ENCODE results near the gene SLC6A18. TPM values are rescaled to one million over a fixed set of nuclear protein-coding genes. Genes with fewer than 3 reads are reported as not detected.

SLC6A18 gene
- total RNA-seq, 1 donor from 2014 or later = not detected

DNA sequence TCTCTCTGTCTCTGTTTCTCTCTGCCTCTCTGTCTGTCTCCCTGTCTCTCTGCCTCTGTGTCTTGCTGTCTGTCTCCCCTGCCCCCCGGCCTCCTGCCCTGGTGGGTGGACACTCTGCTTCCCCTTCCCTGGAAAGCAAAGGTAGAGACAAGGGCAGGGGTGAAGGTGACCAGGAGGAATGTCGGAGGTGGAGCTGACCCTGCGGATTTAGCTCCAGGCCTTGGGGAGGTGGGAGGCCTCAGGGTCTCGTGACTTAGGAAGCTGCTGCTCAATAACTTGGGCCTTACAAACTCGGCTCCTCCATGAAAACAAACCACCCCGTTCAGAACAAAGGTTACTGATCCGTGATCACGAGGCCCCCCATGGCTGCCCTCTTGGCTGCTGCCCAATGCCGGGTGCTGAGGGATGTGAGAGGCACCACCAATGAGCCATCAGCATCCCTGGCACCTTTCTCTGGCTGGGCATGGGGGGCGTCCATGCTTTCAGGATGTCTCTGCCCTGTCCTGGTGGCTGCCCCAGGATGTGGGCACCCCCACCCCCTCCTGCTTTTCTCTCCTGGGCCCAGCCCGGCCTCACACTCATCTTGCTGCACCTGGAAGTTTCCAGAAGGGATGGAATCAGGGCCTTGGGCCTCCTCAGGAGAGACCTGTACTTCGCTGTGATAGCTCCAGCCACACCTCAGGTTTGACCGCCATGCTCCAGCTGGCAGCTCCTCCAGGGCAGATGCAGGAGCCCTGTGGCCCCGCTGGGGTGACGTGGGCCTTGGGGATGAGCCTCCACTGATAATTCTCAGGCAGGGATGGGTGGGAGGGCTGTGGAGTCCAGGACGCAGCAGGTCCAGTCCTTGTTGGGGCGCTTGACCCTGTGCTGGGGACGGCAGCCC lies 38.6 kb upstream of the SLC6A18 start:
- no peak for DNase-seq (ENCODE audit: low spot score)
- intact Hi-C loops (cut with DNase I) = no loop called here

DNA sequence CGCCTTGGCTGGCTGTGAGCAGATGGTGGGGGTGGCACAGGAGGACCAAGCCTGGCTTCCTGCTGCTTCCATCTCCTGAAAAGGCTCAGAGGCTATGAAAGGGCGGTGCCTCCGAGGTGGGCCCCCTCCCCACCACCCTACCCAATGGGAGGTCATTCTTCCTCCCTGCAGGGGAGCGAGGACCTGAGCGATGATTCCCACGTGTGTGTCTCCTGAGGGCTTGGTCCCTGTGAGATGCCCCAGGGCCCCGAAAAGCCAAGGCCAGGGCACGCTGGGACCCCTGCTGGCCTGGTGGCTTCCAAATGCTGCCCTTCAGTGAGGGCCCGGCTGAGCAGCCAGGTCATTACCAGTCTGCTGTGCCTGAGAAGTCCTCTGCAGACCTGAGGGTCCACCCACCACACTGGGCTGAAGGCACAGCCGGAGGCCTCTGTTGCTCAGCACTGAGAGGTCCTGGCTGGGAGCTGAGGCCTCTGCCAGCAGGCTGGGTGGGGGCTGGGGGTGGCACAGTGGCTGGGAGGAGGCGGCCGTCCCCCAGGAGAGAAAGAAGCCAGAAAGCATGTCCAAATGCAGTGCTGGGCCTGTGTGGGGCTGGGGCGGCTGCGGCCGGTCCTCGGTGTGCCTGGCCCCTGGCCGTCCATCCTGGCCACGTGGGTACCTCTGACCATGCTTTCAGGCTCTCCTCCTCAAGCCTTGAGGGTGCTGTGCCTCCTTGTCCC lies 37.8 kb upstream of the SLC6A18 start:
- no peak for DNase-seq (ENCODE audit: low spot score)
- intact Hi-C loops (cut with DNase I) = no loop called here

DNA sequence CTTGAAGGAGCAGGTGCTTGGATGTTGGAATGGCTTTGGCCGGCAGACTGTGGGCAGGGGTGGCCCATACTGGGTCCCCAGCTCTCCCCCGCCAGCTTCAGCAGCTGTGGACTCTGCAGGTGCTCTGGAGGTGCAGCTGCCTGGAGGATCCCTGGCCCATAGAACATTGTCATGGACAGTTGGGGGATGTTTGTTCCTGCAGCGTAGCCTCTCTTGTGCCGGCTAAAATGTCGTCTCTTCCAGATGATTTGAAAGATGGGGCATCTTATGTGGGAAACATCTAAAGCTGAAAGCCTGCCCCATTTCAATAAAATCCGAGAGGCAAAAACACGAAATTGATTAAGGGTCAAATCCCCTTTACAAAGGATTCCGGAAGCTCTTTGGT lies 37.2 kb upstream of the SLC6A18 start:
- intact Hi-C loops (cut with DNase I) = no loop called here
- no peak for DNase-seq (ENCODE audit: low spot score)

DNA sequence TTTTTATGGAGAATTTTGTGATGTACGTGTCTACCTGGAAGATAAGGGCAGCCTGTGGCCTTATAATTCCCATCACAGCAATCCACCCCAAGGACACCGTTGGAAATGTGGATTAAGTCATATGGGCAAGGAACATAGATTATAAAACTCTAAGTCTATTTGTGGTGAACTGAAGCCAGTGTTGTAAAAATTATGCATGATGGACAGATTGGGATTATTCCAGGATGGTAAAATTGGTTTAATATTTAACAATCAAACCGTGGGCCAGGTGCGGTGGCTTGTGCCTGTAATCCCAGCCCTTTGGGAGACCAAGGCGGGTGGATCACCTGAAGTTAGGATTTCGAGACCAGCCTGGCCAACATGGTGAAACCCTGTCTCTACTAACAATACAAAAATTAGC lies 36.7 kb upstream of the SLC6A18 start:
- DNase-seq (ENCODE audit: low spot score) = no peak
- intact Hi-C loops (cut with DNase I) = no loop called here

DNA sequence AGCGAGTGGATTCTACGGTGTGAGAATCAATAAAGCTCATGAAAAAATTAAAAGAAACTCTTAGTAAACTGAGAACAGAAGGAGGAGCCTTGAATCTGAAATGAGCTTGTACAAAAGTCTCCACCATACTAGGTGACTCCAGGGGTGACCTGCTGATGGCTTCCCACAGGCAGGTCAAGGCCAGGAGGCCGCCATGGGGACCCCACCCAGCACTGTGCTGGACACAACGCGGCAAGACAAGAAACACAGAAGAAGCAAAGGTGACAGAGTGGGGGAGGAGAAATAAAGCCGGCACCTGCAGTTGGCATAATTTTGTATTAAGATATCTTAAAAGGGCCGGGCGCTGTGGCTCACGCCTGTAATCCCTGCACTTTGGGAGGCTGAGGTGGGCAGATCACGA lies 35.9 kb upstream of the SLC6A18 start:
- intact Hi-C loops (cut with DNase I) = no loop called here
- no peak for DNase-seq (ENCODE audit: low spot score)

DNA sequence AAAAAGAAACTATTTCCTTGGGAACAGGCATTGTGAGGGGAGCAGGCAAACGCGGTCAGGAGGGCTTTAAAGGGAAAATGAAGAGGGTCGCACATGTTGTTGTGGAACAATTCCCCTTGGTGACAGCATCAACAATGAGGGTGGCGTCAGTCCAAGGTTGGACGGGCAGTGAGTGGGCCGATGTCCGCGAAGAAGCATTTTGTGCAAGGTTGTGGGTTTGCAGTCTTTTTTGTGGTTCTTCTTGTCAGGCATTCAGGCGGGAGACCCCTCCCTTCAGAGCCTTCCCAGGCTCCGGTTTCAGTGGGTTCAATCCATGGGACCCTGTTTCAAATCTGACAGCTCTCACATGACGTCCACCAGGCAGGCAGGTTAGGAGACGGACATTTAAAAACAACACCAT lies 34.9 kb upstream of the SLC6A18 start:
- intact Hi-C loops (cut with DNase I) = no loop called here
- DNase-seq (ENCODE audit: low spot score) = no peak

DNA sequence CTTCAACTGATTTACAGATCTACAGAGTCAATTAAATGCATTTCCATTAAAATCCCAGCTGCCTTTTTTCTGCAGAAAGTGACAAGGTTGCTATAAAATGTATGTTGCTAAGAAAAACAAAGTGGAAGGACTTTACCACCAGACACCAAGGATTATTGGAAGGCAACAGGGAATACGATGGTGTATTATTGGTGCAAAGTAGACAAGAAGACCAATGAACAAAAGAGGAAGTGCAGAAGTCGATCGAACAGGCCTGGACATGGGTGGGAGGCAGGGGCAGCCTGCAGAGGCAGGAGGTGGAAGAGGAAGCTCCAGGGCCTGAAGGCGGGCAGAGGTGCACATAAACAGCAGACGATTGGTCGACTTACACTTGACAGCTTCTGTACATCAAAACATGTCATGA lies 34.3 kb upstream of the SLC6A18 start:
- no peak for DNase-seq (ENCODE audit: low spot score)
- intact Hi-C loops (cut with DNase I) = no loop called here

DNA sequence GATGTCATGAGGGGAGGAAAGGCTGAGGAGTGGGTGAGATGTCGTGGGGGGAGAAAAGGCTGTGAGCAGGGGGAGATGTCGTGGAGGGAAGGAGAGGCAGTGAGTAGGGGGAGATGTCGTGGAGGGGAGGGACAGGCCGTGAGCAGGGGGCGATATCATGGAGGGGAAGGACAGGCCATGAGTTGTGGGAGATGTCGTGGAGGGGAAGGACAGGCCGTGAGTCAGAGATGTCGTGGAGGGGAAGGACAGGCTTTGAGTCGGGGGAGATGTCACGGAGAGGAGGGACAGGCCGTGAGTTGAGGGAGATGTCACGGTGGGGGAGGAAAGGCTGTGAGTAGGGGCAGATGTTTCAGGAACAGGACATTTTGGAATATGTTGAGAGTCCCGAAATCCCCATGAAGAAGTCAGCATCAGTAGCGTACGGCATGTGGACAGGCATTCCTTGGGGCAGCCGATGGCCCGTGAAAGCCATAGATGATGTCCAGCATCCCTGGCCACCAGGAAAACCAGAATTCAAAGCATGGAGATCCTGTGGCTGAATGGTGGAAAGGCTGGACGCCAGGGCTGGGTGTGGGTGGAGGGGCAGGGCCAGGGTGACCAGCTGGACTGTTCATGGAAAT lies 32.1 kb upstream of the SLC6A18 start:
- intact Hi-C loops (cut with DNase I) = no loop called here
- DNase-seq (ENCODE audit: low spot score) = no peak

DNA sequence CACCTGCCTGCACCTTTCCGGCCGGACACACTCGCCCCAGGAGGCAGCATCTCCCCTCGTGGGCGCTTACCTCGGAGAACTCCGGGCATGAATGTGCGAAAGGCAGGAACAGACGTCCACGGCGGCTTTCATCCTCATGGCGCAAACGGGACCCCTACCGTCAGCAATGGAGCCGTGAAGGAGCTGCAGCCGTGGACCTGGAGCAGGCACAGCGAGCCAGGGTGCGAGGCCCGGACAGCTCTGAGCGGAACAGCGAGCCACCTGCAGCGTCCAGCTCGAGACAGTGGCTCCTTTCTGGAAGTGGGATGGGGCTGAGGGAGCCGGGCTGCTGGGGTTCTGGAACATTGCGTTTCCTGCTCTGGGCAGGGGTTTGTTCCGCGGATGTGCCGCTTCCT lies 31.6 kb upstream of the SLC6A18 start:
- DNase-seq (ENCODE audit: low spot score) = no peak
- intact Hi-C loops (cut with DNase I) = no loop called here

DNA sequence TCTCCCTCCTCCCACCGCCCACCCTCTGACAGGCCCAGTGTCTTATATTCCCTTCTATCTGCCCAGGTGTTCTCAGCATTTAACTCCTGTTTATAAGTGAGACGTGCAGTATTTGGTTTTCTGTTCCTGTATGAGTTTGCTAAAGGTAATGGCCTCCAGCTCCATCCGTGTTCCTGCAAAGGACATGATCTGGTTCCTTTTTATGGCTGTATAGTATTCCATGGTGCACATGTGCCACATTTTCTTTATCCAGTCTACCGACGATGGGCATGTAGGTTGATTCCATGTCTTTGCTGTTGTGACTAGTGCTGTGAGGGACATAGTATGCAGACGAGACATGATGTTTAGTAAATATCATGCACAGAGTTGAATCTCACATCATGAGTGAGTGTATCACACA lies 30.8 kb upstream of the SLC6A18 start:
- intact Hi-C loops (cut with DNase I) = no loop called here
- DNase-seq (ENCODE audit: low spot score) = no peak

DNA sequence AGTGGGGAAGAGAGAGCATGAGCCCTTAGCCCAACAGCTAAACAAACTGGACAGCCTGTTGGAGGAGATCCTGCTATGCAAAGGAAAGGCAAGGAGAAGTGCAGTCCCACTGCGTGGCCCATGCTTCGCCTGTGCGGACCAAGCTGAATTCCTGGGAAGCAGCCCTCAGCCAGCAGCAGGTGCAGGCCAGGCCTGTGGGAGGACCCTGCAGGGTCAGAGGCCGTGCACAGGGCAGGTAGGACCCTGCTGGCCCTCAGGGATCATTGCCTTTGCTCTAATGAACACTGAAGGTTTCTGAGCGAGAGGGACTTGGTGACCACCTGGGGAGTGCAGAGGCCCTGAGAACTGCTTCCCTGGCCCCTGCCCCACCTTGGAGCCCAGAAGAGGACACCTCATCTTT lies 29.7 kb upstream of the SLC6A18 start:
- intact Hi-C loops (cut with DNase I) = no loop called here
- DNase-seq (ENCODE audit: low spot score) = no peak

DNA sequence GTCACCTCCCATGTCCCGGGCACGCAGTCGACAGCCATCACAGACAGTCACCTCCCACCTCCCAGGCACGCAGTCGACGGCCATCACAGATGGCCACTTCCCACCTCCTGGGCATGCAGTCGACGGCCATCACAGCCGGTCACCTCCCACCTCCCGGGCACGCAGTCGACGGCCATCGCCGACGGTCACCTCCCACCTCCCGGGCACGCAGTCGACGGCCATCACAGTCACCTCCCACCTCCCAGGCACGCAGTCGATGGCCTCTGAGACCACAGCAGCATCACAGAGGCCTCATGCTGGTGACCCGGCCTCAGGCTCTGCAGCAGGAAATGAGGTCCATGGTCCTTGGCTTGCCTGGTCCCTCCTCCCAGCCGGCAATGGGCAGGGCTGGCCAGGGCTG lies 29.3 kb upstream of the SLC6A18 start:
- DNase-seq (ENCODE audit: low spot score) = no peak
- intact Hi-C loops (cut with DNase I) = no loop called here

DNA sequence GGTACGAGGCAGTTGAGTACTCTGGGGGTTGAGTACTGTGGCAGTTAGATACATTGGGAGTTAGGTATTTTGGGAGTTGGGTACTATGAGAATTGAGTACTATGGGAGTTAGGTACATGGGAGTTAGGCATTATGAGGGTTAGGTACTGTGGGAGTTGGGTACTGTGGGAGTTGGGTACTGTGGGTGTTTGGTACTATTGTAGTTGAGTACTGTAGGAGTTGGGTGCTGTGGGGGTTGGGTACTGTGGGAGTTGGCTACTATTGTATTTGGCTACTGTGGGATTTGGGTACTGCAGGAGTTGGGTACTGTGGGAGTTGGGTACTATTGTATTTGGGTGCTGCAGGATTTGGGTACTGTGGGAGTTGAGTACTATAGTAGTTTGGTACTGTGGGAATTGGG lies 28.6 kb upstream of the SLC6A18 start:
- intact Hi-C loops (cut with DNase I) = no loop called here
- no peak for DNase-seq (ENCODE audit: low spot score)

DNA sequence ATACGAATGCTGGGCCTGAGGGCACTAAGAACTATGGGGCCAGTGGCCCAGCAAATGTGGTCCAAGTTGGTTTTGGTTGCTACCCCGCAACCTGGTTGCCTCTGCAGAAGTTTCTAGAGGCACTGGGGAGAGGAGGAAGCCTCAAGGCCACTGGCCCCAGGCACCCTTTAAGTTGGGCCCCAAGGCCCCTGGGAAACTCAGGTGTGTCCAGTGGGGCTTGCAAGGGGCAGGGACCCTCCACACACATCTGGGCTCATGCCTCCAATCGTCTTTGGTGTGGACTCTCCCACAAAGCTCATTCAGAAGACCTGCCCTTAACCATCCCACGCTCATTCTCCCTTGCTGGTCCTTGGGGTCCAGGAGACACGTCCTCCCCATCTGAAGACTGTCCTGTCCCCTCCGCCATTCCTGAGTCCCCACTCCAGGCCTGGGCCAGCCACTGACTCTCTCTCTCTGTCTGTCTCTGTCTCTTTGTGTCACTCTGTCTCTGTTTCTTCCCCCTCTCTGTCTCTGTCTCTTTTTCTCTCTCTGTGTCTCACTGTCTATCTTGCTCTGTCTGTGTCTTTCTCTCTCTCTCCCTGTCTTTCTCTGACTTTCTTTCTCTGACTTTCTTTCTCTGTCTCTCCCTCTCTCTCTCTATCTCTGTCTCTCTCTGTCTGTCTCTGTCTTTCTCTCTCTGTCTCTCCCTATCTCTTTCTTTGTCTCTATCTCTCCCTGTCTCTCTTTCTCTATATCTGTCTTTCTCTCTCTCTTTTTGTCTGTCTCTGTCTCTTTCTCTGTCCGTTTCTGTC lies 27.1 kb upstream of the SLC6A18 start:
- DNase-seq (ENCODE audit: low spot score) = no peak
- intact Hi-C loops (cut with DNase I) = no loop called here

DNA sequence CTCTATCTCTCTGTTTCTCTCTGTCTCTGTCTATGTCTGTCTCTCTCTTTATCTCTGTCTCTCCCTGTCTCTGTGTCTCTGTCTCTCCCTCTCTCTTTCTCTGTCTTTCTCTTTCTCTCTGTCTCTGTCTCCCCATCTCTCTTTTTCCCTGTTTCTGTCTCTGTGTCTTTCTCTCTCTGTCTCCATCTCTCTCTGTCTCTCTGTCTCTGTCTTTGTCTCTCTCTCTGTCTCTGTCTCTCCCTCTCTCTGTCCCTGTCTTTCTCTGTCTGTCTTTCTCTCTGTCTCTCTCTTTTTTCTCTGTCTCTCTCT lies 25.9 kb upstream of the SLC6A18 start:
- intact Hi-C loops (cut with DNase I) = no loop called here
- DNase-seq (ENCODE audit: low spot score) = no peak

DNA sequence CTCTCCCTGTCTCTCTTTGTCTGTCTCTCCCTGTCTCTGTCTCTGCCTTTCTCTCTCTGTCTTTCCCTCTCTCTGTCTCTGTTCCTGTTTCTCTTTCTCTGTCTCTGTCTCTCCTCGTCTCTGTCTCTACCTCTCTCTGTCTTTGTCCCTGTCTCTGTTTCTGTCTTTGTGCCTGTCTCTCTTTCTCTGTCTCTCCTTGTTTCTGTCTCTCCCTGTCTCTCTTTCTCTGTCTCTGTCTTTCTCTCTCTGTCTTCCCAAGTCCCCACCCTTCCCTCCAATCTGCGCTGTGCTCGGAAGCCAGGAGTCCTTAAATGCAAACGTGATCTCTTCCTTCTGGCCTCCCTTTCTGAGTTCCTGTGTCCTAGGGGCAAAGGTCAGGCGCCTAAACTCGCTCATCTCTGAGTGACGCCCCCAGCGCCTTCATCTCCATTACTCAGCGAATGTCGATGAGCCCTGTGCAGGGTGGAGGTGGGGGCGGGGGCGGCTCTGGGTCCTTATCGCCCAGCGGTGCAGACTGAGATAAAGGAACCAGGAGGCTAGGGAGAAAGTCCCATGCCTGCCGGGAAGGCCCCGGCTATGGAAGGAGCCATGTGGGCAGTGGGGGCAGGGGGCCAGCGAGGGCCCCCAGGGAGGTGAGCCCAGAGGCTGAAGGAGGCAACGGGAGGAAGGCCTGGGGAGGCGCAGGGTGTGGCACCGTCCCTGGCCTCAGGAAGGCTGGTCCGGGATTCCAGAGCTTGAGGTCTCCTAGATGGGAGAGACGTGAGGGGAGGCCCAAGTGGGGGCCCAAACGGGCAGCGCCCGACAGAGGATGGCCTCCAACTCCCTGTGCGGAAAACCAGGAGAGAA lies 25.3 kb upstream of the SLC6A18 start:
- no peak for DNase-seq (ENCODE audit: low spot score)
- intact Hi-C loops (cut with DNase I) = no loop called here

DNA sequence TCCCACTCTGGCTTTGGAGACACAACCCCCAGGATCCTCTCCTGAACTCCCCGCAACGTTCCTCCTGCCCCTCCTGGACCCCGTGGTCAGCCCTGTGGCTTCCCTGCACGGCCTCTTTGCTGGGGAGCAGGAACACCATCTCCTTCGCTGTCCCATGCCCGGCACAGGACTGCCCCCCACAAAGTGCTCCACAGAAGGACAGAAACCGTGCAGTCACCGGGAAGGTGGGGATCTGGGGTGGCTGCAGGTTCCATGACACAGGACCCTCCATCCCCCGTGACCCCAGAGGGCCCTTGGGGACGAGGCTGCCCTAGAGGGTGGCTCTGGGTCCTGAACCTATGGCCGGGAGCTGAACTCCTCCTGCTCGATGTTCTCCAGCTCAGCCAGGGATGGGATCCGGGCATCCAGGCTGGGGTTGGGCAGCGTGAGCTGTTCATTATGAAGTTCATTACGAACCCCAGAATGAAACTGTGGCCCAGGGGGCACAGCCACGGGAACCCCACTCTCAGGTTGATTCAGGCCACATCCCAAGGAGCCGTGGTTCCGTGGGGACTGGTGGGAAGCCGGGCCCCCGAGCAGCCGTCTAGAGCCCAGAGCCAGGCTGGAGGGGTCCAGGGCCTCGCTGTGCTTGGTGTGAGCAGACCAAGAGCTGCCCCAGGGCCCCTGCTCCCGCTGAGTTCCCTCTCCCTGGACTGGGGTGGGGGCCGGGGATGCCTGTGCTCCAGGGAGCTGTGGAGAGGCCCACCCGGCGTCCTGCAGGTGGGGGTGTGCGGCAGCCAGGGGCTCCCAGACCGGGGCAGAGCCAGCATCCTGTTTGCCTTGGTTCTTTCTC lies 24.5 kb upstream of the SLC6A18 start:
- DNase-seq (ENCODE audit: low spot score) = no peak
- intact Hi-C loops (cut with DNase I) = no loop called here

DNA sequence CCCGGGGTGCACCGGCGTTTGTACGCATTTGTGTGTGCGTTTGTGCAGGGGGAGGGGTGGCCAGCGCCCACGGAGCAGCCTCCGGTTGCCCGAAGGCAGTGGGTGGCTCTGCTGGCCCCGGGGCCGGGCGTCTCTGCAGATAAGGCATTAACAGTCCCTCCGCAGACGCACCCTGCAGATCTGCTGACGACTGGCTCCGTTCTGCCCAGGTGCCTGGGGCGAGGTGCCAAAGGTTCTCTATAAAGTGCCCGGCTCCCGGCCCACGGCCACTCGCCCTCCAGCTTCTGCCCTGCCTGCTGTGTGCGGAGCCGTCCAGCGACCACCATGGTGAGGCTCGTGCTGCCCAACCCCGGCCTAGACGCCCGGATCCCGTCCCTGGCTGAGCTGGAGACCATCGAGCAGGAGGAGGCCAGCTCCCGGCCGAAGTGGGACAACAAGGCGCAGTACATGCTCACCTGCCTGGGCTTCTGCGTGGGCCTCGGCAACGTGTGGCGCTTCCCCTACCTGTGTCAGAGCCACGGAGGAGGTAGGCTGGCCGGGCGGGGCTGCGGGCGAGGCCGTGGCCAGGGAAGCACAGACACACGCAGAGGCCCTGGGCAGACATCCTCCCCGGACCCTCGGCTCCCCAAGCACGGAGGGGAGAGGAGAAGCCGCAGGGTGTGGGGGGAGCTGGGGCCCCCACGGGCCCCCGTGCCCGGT lies 23.7 kb upstream of the SLC6A18 start, which contains the start of gene SLC6A19:
Gene SLC6A19, plus strand, starts transcription at position 269 of the 699 bp plus-strand sequence. Its CDS starts 56 bp downstream, at position 325.
- intact Hi-C loops (cut with DNase I) = no loop called here
- no peak for DNase-seq (ENCODE audit: low spot score)

Data from cardiac septum (tissue), 1 donor.